Thyroid gland (tissue), 4 donors: ENCODE data around the gene IQGAP2.

Experiments used
- POLR2A ChIP-seq, 2 donors: fragments of 450-650 bp; IDR thresholded peaks; one replicate each; pipeline ENCODE4 v1.6.1; 2017; ENCODE audit warnings: antibody characterized with exemption in 2 of 2, mild to moderate bottlenecking in 2 of 2, moderate library complexity in 1 of 2
- TF ChIP-seq, protein P1 (sequence below), 6 experiments: fragments of 200-600 bp in 3 of 6; fragments of 450-650 bp in 3 of 6; sonication (generic) in 3 of 6; IDR thresholded peaks; one replicate each; pipeline ENCODE4 v1.5.1; 2016 to 2019; ENCODE audit warnings: antibody characterized with exemption in 6 of 6, mild to moderate bottlenecking in 2 of 6, inconsistent platforms in 1 of 6, moderate library complexity in 1 of 6

DNA sequence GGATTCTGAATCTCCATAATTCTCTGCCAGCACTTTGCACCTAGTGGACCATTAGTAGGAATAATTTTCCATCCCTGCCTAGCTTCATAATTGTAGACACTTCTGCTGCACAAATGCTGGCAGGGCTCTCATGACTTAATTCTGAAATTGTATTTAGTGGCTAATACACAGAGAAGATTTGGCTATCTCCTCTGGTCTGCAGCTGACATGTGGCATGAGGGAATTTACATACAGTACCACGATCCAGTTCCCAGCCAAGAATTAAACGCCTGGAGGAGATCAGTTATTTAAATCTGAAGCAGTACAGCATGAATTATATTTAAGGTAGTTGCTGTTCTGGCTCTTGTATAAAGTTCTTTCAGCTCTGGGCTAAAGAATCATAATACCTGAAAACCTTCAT lies 46.5 kb downstream of the IQGAP2 start:
- TF ChIP-seq, protein P1, sequence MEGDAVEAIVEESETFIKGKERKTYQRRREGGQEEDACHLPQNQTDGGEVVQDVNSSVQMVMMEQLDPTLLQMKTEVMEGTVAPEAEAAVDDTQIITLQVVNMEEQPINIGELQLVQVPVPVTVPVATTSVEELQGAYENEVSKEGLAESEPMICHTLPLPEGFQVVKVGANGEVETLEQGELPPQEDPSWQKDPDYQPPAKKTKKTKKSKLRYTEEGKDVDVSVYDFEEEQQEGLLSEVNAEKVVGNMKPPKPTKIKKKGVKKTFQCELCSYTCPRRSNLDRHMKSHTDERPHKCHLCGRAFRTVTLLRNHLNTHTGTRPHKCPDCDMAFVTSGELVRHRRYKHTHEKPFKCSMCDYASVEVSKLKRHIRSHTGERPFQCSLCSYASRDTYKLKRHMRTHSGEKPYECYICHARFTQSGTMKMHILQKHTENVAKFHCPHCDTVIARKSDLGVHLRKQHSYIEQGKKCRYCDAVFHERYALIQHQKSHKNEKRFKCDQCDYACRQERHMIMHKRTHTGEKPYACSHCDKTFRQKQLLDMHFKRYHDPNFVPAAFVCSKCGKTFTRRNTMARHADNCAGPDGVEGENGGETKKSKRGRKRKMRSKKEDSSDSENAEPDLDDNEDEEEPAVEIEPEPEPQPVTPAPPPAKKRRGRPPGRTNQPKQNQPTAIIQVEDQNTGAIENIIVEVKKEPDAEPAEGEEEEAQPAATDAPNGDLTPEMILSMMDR (IDR thresholded peaks at IDR 0.05) = no peak
- no peak for TF ChIP-seq POLR2A (IDR thresholded peaks at IDR 0.05)
